ENCODE measurements around the gene SMC5.

Gene SMC5

DNA sequence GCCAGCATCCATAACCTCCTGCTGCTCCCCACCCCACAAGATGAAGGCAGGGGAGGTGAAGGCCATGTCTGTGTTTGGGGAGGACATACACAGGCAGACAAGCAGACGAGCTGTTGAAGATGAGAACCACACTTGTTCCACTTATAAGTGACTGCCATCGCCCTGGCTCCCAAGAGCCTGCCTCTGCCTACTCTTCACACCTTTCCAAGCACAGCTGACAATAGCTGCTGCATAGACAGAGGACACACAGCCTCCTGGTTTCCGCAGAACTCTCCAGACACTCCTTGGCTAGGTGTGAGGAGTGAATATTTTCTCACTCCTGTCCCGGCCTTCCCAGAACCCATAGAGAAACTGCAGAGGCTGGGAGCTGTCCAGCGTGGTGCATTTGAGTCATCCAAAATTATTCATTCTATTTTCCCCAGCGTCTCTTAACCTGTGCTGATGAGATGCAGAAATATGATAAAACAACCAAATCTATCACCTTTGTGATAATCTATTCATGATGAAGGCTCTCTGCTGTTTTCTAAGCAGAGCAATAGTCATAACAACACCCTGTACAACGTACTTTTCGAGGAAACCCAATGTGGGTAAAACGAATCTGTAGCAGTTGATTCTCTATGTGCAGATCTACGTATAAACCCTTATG, 131.0 kb downstream of the SMC5 start:
- H3K4me3 ChIP-seq (ENCODE audit: low read length): no peak overlapping the region
- peak; percentile 53 for DNase-seq (ENCODE audit: low read depth)
- TF ChIP-seq, protein P1, sequence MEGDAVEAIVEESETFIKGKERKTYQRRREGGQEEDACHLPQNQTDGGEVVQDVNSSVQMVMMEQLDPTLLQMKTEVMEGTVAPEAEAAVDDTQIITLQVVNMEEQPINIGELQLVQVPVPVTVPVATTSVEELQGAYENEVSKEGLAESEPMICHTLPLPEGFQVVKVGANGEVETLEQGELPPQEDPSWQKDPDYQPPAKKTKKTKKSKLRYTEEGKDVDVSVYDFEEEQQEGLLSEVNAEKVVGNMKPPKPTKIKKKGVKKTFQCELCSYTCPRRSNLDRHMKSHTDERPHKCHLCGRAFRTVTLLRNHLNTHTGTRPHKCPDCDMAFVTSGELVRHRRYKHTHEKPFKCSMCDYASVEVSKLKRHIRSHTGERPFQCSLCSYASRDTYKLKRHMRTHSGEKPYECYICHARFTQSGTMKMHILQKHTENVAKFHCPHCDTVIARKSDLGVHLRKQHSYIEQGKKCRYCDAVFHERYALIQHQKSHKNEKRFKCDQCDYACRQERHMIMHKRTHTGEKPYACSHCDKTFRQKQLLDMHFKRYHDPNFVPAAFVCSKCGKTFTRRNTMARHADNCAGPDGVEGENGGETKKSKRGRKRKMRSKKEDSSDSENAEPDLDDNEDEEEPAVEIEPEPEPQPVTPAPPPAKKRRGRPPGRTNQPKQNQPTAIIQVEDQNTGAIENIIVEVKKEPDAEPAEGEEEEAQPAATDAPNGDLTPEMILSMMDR (IDR thresholded peaks at IDR 0.05; ENCODE audit: insufficient read depth, low read depth, low read length, missing control alignments): no peak

DNA sequence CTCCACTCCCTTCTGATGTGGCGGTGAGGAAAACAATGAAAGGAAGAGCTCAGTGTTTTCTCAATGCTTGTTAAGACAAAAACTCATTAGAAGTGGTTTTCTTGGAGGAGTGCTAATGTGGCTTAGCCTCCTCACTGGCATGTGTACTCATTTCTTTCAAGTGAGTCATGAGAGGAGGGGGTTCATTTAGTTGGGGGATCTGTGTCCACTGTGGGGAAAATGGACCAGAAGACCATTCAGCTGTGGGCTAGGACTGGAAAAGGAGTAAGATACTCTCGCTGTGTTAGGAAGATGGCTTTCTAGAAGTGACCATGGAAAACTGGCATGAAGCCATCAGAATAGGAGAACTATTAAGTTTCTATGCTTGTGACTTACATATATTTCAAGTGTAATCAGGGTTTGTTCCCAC, 132.2 kb downstream of the SMC5 start:
- TF ChIP-seq, protein P1 (IDR thresholded peaks at IDR 0.05; ENCODE audit: insufficient read depth, low read depth, low read length, missing control alignments): no peak
- no peak overlapping the region for H3K4me3 ChIP-seq (ENCODE audit: low read length)
- DNase-seq (ENCODE audit: low read depth): no peak

GRCh38 chr9:70392189-70392588, 133.4 kb downstream of the SMC5 start:
- DNase-seq (ENCODE audit: low read depth): no peak
- TF ChIP-seq, protein P1 (IDR thresholded peaks at IDR 0.05; ENCODE audit: insufficient read depth, low read depth, low read length, missing control alignments): peak; percentile 27

GRCh38 chr9:70392850-70393249, 134.1 kb downstream of the SMC5 start:
- H3K4me3 ChIP-seq (ENCODE audit: low read length): no peak overlapping the region
- TF ChIP-seq, protein P1 (IDR thresholded peaks at IDR 0.05; ENCODE audit: insufficient read depth, low read depth, low read length, missing control alignments): no peak
- DNase-seq (ENCODE audit: low read depth): peak; percentile 13

More at GRCh38 chr9:70392189-70392588, 133.4 kb downstream of the SMC5 start:
- H3K4me3 ChIP-seq (ENCODE audit: low read length): no peak overlapping the region

DNA sequence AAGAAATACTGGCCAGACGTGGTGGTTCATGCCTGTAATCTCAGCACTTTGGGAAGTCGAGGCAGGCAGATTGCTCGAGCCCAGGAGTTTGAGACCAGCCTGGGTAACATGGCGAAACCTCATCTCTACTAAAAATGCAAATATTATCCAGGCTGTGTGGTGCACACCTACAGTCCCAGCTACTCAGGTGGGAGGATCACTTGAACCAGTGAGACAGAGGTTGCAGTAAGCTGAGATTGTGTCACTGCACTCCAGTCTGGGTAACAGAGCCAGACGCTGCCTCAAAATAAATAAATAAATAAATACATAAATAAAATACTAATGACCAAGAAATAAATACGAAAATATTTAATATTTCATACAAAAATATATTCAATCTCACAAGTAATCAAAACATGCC, 136.9 kb downstream of the SMC5 start:
- DNase-seq (ENCODE audit: low read depth): no peak
- H3K4me3 ChIP-seq (ENCODE audit: low read length): no peak overlapping the region
- TF ChIP-seq, protein P1 (IDR thresholded peaks at IDR 0.05; ENCODE audit: insufficient read depth, low read depth, low read length, missing control alignments): no peak

DNA sequence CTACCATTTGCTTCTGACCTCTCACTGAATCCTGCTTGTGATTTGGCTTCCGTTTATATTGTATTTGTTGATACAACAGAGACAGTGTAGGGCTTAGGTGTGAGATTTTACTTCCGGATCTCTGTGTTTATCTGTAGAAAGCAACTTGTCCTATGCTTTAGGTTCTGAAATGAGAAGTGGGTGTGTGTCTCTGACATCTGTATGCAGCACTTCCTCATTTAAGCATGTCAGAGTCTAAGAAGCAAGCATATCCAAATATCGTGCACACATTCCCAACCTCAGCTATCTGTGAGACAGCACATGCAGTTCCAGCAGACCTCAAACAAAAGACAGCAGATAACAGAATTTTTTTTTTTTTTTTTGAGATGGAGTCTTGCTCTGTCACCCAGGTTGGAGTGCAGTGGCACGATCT, 139.4 kb downstream of the SMC5 start:
- DNase-seq (ENCODE audit: low read depth): no peak
- H3K4me3 ChIP-seq (ENCODE audit: low read length): no peak overlapping the region
- TF ChIP-seq, protein P1 (IDR thresholded peaks at IDR 0.05; ENCODE audit: insufficient read depth, low read depth, low read length, missing control alignments): no peak

DNA sequence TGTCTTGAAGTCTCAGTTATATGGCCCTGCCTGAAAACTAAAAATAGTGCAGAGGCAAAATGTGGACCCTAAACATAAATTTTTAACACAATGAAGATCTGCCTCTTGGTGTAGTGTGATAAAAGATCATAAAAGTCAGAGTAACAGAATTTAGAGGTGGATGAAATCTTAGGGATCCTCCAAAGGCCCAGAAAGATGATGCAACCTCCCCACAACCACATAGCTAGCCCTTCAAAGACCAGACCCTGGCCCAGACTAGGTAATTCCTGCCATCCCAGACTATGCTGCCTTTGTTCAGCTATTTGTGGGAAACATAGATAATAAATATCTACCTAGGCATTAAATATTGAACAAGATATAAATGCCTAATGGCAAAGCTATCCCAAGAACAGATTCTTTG, 140.4 kb downstream of the SMC5 start:
- TF ChIP-seq, protein P1 (IDR thresholded peaks at IDR 0.05; ENCODE audit: insufficient read depth, low read depth, low read length, missing control alignments): no peak
- no peak overlapping the region for H3K4me3 ChIP-seq (ENCODE audit: low read length)
- DNase-seq (ENCODE audit: low read depth): no peak

All from epithelial cell of esophagus (primary cell).